A549 (cell line): ENCODE data around the gene MARK3.

Experiments
- HDAC2 ChIP-seq: fragments of 200-600 bp; sonication (generic); IDR thresholded peaks from 2 replicates; pipeline ENCODE4 v1.6.1; 2016
- PHF8 ChIP-seq: fragments of 200-600 bp; sonication (generic); IDR thresholded peaks from 2 replicates; pipeline ENCODE4 v1.6.1; 2016; ENCODE audit warnings: low read depth, mild to moderate bottlenecking, antibody characterized with exemption, moderate library complexity, borderline replicate concordance
- RFX5 ChIP-seq: fragments of 450-650 bp; IDR thresholded peaks from 2 replicates; pipeline ENCODE4 v1.7.1; 2014; ENCODE audit warnings: antibody characterized with exemption, mild to moderate bottlenecking, moderate library complexity
- SMC3 ChIP-seq: fragments of >200 bp; sonication (Bioruptor Twin); formaldehyde crosslinking; IDR thresholded peaks from 3 replicates; pipeline ENCODE4 v1.6.1; 2018; ENCODE audit warnings: inconsistent platforms
- TF ChIP-seq, protein P1 (sequence below): fragments of >200 bp; sonication (Bioruptor Twin); formaldehyde crosslinking; IDR thresholded peaks from 3 replicates; pipeline ENCODE4 v1.5.1; 2016
- TF ChIP-seq, protein P2 (sequence below): fragments of 150-350 bp; IDR thresholded peaks from 2 replicates; pipeline ENCODE4 v1.6.1; 2014; ENCODE audit warnings: low read depth, mild to moderate bottlenecking, low read length

DNA sequence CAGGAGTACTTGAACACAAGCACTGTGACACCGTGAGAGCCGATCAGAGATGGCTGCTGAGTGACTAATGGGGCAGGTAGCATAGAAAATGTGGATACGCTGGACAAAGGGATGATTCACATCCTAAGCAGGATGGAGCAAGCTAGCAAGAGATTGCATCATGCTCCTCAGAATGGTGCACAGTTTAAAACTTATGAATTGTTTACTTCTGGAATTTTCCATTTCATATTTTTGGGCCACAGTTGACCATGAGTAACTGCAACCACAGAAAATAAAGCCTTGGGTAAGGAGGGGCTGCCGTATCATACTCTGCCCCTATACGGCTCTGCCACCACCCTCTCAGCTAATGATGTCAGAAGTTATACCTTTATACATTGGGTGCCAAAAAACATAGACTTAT, 23.3 kb upstream of the MARK3 start:
- TF ChIP-seq, protein P1, sequence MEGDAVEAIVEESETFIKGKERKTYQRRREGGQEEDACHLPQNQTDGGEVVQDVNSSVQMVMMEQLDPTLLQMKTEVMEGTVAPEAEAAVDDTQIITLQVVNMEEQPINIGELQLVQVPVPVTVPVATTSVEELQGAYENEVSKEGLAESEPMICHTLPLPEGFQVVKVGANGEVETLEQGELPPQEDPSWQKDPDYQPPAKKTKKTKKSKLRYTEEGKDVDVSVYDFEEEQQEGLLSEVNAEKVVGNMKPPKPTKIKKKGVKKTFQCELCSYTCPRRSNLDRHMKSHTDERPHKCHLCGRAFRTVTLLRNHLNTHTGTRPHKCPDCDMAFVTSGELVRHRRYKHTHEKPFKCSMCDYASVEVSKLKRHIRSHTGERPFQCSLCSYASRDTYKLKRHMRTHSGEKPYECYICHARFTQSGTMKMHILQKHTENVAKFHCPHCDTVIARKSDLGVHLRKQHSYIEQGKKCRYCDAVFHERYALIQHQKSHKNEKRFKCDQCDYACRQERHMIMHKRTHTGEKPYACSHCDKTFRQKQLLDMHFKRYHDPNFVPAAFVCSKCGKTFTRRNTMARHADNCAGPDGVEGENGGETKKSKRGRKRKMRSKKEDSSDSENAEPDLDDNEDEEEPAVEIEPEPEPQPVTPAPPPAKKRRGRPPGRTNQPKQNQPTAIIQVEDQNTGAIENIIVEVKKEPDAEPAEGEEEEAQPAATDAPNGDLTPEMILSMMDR = no peak
- TF ChIP-seq, protein P2, sequence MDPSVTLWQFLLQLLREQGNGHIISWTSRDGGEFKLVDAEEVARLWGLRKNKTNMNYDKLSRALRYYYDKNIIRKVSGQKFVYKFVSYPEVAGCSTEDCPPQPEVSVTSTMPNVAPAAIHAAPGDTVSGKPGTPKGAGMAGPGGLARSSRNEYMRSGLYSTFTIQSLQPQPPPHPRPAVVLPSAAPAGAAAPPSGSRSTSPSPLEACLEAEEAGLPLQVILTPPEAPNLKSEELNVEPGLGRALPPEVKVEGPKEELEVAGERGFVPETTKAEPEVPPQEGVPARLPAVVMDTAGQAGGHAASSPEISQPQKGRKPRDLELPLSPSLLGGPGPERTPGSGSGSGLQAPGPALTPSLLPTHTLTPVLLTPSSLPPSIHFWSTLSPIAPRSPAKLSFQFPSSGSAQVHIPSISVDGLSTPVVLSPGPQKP = no peak
- no peak for TF ChIP-seq SMC3
- no peak for TF ChIP-seq RFX5
- TF ChIP-seq PHF8 = no peak
- TF ChIP-seq HDAC2 = no peak
